Urothelium cell line (cell line): ENCODE data around the gene SERPINB12.

Source experiments
- DNase-seq: peaks from one replicate; pipeline ENCODE4 v3.0.0; 2011; ENCODE audit warnings: low spot score, mixed read lengths
- FAIRE-seq: peaks from 2 replicates; lab custom pipeline; 2011; peaks lifted over from hg19 to GRCh38; lab: Jason Lieb, UNC

Gene SERPINB12

GRCh38 chr18:63545000-63545399 lies 2.8 kb downstream of the SERPINB12 start:
- no peak for FAIRE-seq
- no peak for DNase-seq

- no peak for FAIRE-seq
- DNase-seq, result no peak
Observed at GRCh38 chr18:63550068-63550467, 7.9 kb downstream of the SERPINB12 start.

- FAIRE-seq (no peak), DNase-seq (no peak)
Observed at GRCh38 chr18:63551769-63552168, 9.6 kb downstream of the SERPINB12 start.

- no peak for DNase-seq
- no peak for FAIRE-seq
Observed at GRCh38 chr18:63552581-63552980, 10.4 kb downstream of the SERPINB12 start.

GRCh38 chr18:63553081-63553480 lies 10.9 kb downstream of the SERPINB12 start:
- FAIRE-seq (no peak), DNase-seq (peak; percentile 18)

GRCh38 chr18:63559567-63560491 lies 17.7 kb downstream of the SERPINB12 start:
- no peak for FAIRE-seq
- DNase-seq, result no peak

GRCh38 chr18:63562284-63562683 lies 20.1 kb downstream of the SERPINB12 start:
- FAIRE-seq (no peak), DNase-seq (no peak)

- DNase-seq (no peak), FAIRE-seq (no peak)
Observed at GRCh38 chr18:63564021-63564420, 21.9 kb downstream of the SERPINB12 start.

GRCh38 chr18:63564561-63564960 lies 22.4 kb downstream of the SERPINB12 start:
- no peak for DNase-seq
- FAIRE-seq, result no peak

- no peak for FAIRE-seq
- DNase-seq, result no peak
Observed at GRCh38 chr18:63567276-63567675, 25.1 kb downstream of the SERPINB12 start.

- FAIRE-seq (no peak), DNase-seq (no peak)
Observed at GRCh38 chr18:63567825-63568224, 25.7 kb downstream of the SERPINB12 start.

- FAIRE-seq (no peak), DNase-seq (no peak)
Observed at GRCh38 chr18:63570721-63571120, 28.6 kb downstream of the SERPINB12 start.

- DNase-seq, result no peak
- no peak for FAIRE-seq
Observed at GRCh38 chr18:63575681-63576080, 33.5 kb downstream of the SERPINB12 start.

- FAIRE-seq (no peak), DNase-seq (peak; percentile 23)
Observed at GRCh38 chr18:63578357-63578958, 36.3 kb downstream of the SERPINB12 start.

- FAIRE-seq, result no peak
- DNase-seq, result no peak
Observed at GRCh38 chr18:63579616-63580015, 37.4 kb downstream of the SERPINB12 start.

- no peak for DNase-seq
- no peak for FAIRE-seq
Observed at GRCh38 chr18:63585988-63586387, 43.8 kb downstream of the SERPINB12 start.

- no peak for FAIRE-seq
- no peak for DNase-seq
Observed at GRCh38 chr18:63586431-63586830, 44.3 kb downstream of the SERPINB12 start.

GRCh38 chr18:63586966-63587365 lies 44.8 kb downstream of the SERPINB12 start, which contains the start of gene SERPINB13:
Gene SERPINB13 (plus strand): TSS chr18:63587343. CDS start chr18:63588668, 1,325 bp downstream.
- FAIRE-seq, result no peak

GRCh38 chr18:63588909-63589308 lies 46.7 kb downstream of the SERPINB12 start:
- DNase-seq, result no peak
- FAIRE-seq, result no peak

More at GRCh38 chr18:63586966-63587365, 44.8 kb downstream of the SERPINB12 start, which contains the start of gene SERPINB13:
- no peak for DNase-seq

- DNase-seq (no peak), FAIRE-seq (no peak)
Observed at GRCh38 chr18:63590373-63590772, 48.2 kb downstream of the SERPINB12 start.

- DNase-seq, result no peak
- no peak for FAIRE-seq
Observed at GRCh38 chr18:63590966-63591695, 49.0 kb downstream of the SERPINB12 start.
